Measurements from ENCODE around the gene WWOX. TPM values are rescaled to one million over a fixed set of nuclear protein-coding genes. Genes with fewer than 3 reads are reported as not detected.

The WWOX gene
- total and polyA plus RNA-seq, 2 donors (not counting 3 experiments of a cell fraction or from before 2014, with no cell fraction given) = 6.2 to 12.5 TPM

- H3K27ac ChIP-seq (ENCODE audit: insufficient read depth, low read depth, low read length) = no peak overlapping the region
- H3K36me3 ChIP-seq (ENCODE audit: control insufficient read depth in 2 of 2, extremely low read depth in 1 of 2, insufficient read depth in 2 of 2, low read length in 2 of 2) = no peaks in the 10 kb centered on the region
- no peak overlapping the region for H3K9ac ChIP-seq (replicated peaks; ENCODE audit: extremely low read depth, insufficient read depth, low read length)
- FAIRE-seq (no peak), DNase-seq (ENCODE audit: low read depth, low spot score) (no peak)
- no peak overlapping the region for H2AFZ ChIP-seq (ENCODE audit: low read depth, low read length)
- intact Hi-C loops (cut with micrococcal nuclease) (no loop called here), dilution Hi-C loops (cut with MboI; ENCODE audit: extremely low pct_ligation_motif_present, low sequenced_read_pairs) (no loop called here)
- H3K9me1 ChIP-seq (replicated peaks; ENCODE audit: control insufficient read depth, extremely low read depth, insufficient read depth, low read length) = no peaks in the 10 kb centered on the region
- H4K20me1 ChIP-seq (replicated peaks; ENCODE audit: control insufficient read depth, extremely low read depth, insufficient read depth, low read length) = no peaks in the 10 kb centered on the region
- no peak overlapping the region for H3K4me3 ChIP-seq (replicated peaks in 1 of 3; ENCODE audit: insufficient read depth in 1 of 3, low read depth in 1 of 3, low read length in 3 of 3)
- TF ChIP-seq EZH2 (IDR thresholded peaks at IDR 0.05; ENCODE audit: borderline replicate concordance, low read depth, low read length, severe bottlenecking) = no peak
- TF ChIP-seq POLR2AphosphoS5 (IDR thresholded peaks at IDR 0.05; ENCODE audit: insufficient read depth, low read depth, low read length) = no peak
- no peak for TF ChIP-seq FOS (IDR thresholded peaks at IDR 0.05; ENCODE audit: borderline replicate concordance, insufficient read depth, low read length)
- TF ChIP-seq CTCF (IDR thresholded peaks at IDR 0.05; ENCODE audit: extremely low read depth in 1 of 2, insufficient read depth in 1 of 2, low read depth in 1 of 2, low read length in 2 of 2) = no peak
- TF ChIP-seq MAX (IDR thresholded peaks at IDR 0.05; ENCODE audit: insufficient read depth, insufficient read length) = no peak
- no peak for TF ChIP-seq POLR2A (IDR thresholded peaks at IDR 0.05; ENCODE audit: low read depth, low read length)
- no peak for TF ChIP-seq MYC (IDR thresholded peaks at IDR 0.05; ENCODE audit: low read depth, low read length)
- TF ChIP-seq JUN (IDR thresholded peaks at IDR 0.05; ENCODE audit: borderline replicate concordance, insufficient read depth, insufficient read length, low read depth) = no peak
- no peak for TF ChIP-seq GATA2 (IDR thresholded peaks at IDR 0.05; ENCODE audit: insufficient read depth, insufficient read length, low read depth, low read length)
- peaks cover 3% of the 10 kb centered on the region for H3K9me3 ChIP-seq (replicated peaks; ENCODE audit: control insufficient read depth, insufficient read depth, low read length)
- H3K79me2 ChIP-seq (ENCODE audit: control insufficient read depth, insufficient read depth, low read length) = no peaks in the 10 kb centered on the region
- H3K4me2 ChIP-seq (ENCODE audit: insufficient read depth, low read length) = no peak overlapping the region
- POLR2A ChIA-PET = no interaction called here
- H3K27me3 ChIP-seq (ENCODE audit: control insufficient read depth in 2 of 2, insufficient read depth in 2 of 2, low read length in 2 of 2) = no peaks in the 10 kb centered on the region
- no peaks in the 10 kb centered on the region for H3K4me1 ChIP-seq (ENCODE audit: control insufficient read depth, extremely low read depth, insufficient read depth, low read length)
- BruUV-seq (replicated peaks) = no TSS peak
- CTCF ChIA-PET = no interaction called here
Observed at GRCh38 chr16:78812582-78812981, 713.1 kb downstream of the WWOX start.
